GM10266 (cell line): ENCODE data around the gene MTR.

Source experiments
- DNase-seq: peaks from one replicate; pipeline ENCODE4 v3.0.0; 2012; ENCODE audit errors: extremely low spot score
- TF ChIP-seq, protein P1 (sequence below): IDR thresholded peaks from 2 replicates; pipeline ENCODE4 v1.5.1; 2012; ENCODE audit warnings: mild to moderate bottlenecking, low read depth; ENCODE audit not compliant: control insufficient read depth, insufficient read depth; ENCODE audit errors: missing control alignments

Gene MTR

DNA sequence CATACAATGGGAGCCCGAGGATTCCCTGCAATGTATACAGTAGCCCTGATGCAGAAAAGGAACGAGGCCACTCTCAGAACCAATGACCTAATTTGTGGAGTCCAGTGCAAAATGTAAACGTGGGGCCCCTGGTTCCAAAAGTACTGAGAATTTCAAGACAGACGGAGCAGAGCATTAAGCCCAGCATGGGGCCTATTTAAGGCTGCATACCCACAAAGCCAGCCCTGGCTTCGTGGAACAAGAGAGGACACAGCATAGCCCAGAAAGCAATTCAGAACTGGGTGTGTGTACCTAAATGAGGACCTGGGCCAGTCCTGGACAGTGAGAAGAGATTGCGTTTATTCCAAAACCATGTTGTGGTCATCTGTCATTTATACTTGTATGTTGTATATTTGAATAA lies 153.9 kb downstream of the MTR start:
- TF ChIP-seq, protein P1, sequence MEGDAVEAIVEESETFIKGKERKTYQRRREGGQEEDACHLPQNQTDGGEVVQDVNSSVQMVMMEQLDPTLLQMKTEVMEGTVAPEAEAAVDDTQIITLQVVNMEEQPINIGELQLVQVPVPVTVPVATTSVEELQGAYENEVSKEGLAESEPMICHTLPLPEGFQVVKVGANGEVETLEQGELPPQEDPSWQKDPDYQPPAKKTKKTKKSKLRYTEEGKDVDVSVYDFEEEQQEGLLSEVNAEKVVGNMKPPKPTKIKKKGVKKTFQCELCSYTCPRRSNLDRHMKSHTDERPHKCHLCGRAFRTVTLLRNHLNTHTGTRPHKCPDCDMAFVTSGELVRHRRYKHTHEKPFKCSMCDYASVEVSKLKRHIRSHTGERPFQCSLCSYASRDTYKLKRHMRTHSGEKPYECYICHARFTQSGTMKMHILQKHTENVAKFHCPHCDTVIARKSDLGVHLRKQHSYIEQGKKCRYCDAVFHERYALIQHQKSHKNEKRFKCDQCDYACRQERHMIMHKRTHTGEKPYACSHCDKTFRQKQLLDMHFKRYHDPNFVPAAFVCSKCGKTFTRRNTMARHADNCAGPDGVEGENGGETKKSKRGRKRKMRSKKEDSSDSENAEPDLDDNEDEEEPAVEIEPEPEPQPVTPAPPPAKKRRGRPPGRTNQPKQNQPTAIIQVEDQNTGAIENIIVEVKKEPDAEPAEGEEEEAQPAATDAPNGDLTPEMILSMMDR = no peak
- DNase-seq = no peak

DNA sequence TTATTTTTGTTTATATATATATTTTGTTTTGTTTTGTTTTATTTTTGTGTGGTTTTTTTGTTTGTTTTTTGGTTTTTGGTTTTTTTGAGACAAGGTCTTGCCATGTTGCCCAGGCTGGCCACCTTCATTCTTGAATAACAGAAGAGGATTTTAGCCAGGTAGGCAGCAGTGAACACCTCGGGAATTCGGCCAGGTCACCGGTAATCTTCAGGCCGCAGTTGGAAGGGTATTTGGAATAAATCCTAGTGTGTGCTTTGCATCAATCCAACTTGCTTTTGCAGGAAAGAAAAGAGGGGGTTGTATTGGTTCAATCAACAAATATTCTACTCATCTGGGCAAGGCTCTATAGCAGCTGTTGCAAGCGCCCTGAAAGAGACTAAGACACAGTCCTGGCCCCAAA lies 155.3 kb downstream of the MTR start:
- TF ChIP-seq, protein P1 = no peak
- no peak for DNase-seq

DNA sequence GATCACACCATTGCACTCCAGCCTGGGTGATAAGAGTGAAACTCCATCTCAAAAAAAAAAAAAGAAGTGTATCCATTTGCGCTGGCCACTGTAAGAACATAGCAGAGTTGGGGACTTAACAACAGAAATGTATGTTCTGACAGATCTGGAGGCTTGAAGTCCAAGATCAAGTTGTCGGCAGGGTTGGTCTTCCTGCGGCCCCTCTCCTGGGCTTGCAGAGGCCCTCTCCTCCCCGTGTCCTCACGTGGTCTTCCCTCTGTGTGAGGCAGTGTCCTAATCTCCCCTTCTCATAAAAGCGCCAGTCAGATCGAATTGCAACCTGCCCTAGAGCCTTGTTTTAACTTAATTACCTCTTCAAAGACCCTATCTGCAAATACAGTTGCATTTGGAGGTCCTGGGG lies 156.6 kb downstream of the MTR start:
- TF ChIP-seq, protein P1 = no peak
- no peak for DNase-seq

DNA sequence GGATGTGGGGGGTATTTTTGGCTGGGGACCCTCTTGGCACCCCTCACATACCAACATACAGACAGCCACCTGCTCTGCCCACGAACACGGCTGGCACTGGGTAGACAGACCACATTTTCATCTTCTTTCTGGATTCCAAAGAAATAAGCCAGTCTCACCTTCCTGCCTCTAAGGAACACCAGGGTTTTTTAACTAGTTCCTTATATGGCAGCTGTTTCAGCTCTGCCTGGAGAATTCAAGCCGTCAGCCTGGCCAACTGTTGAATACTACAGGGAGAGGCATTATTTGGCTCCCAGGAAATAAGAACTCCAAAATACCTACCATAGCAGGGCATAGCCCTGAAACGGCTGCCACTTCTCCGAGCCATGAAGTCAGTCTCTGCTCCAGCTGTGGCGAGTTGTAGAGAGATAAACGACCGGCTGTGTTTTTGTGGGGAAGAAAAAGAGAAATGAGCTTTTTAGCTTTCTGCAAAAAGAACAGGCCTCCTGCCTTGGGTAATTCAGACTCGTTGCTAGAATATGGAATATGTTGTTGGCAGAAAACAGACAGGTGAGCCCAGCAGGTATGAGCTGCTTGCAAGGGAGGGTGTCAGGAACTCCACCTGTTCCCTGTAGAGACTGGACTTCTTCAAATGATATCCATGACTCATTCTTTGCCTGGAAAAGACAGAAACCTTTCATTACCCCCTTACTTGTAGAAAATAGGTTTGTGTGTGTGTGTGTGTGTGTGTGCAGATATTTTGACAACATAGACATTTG lies 157.3 kb downstream of the MTR start:
- TF ChIP-seq, protein P1 = no peak
- DNase-seq = no peak

DNA sequence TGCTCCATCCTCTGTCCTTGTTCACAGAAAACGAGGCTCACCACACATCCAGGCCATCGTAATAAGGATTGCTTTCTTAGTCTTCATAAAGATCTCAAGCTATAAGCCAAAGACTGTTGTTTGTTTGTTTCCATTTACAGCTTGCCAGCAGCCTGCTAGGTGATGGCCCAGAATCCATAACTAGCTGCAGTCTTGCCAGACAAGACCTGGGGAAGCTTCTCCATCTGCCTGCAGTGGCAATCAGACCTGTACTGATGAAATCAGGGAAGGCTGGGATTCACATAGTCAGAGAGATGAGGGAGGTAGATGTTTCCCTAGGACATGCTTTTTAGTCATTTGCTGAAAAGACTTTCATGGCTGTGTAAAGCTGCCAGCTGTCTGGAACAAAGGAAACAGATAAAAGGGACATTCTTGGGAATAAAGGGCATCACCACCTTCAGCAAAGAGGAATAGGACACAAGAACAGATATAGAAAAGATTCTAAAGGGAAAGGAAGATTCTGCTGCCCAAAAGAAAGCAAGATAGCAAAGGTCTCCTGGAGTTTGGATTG lies 158.1 kb downstream of the MTR start:
- no peak for DNase-seq
- TF ChIP-seq, protein P1 = no peak
